ENCODE data around the gene CAND1. TPM values are rescaled to one million over a fixed set of nuclear protein-coding genes. Genes with fewer than 3 reads are reported as not detected.

CAND1 gene
- total and polyA plus RNA-seq, 10 donors: 14.1 to 111 (median 82.0) TPM

GRCh38 chr12:67354966-67355365 is 85.8 kb downstream of the CAND1 start:
- intact Hi-C loops (cut with DNase I; ENCODE audit: low total_unique reads): loop anchor here (2.0 kb wide), 1 partner anchor 588 kb away; no protein-coding TSS in a partner anchor
- Histone ChIP-seq H3K4me3 (no peak overlapping the region), H3K27ac (peak overlapping the region in 2 of 8 donors; percentile 21 to 33), H3K36me3 (no peaks in the 10 kb centered on the region), H3K4me1 (peaks cover 4 to 15% (median 6%) of the 10 kb centered on the region in 6 donors), H3K9me3 (no peaks in the 10 kb centered on the region), H3K27me3 (replicated peaks in 1 of 7) (no peaks in the 10 kb centered on the region)
- 69 to 89% (median 84%) methylated on average over 1 of the region's 1 CpG for WGBS, 5 donors
- no peak for TF ChIP-seq CTCF (IDR thresholded peaks at IDR 0.05 in 8 of 11, conservative IDR thresholded peaks at IDR 0.05 in 3 of 11)
- no peak for DNase-seq

GRCh38 chr12:67355428-67356379 is 86.5 kb downstream of the CAND1 start:
- WGBS, 5 donors: 9 to 20% (median 16%) methylated on average over 8 of the region's 8 CpGs
- Histone ChIP-seq H3K27me3 (replicated peaks in 1 of 7) (no peaks in the 10 kb centered on the region), H3K36me3 (no peaks in the 10 kb centered on the region), H3K9me3 (no peaks in the 10 kb centered on the region), H3K4me1 (peaks cover 4 to 15% (median 6%) of the 10 kb centered on the region in 6 donors), H3K27ac (peak overlapping the region in 1 of 8 donors; percentile 10), H3K4me3 (no peak overlapping the region)
- TF ChIP-seq CTCF (IDR thresholded peaks at IDR 0.05 in 8 of 11, conservative IDR thresholded peaks at IDR 0.05 in 3 of 11) (peak in 9 of 11 experiments; percentile 29 to 70 (median 52)), POLR2A (IDR thresholded peaks at IDR 0.05) (no peak), POLR2AphosphoS5 (IDR thresholded peaks at IDR 0.05) (no peak)
- DNase-seq: no peak
- intact Hi-C loops (cut with DNase I; ENCODE audit: low total_unique reads): loop anchor here (2.0 kb wide), 1 partner anchor 587 kb away; no protein-coding TSS in a partner anchor

- DNase-seq: no peak
- no peak for TF ChIP-seq POLR2A (IDR thresholded peaks at IDR 0.05)
- no peak for TF ChIP-seq CTCF (IDR thresholded peaks at IDR 0.05 in 8 of 11, conservative IDR thresholded peaks at IDR 0.05 in 3 of 11)
- TF ChIP-seq POLR2AphosphoS5 (IDR thresholded peaks at IDR 0.05): no peak
These were observed 87.2 kb downstream of the CAND1 start for GRCh38 chr12:67356380-67356774.

More at GRCh38 chr12:67356380-67356774, 87.2 kb downstream of the CAND1 start:
- intact Hi-C loops (cut with DNase I; ENCODE audit: low total_unique reads): no loop called here
- no peaks in the 10 kb centered on the region for H3K27me3 ChIP-seq (replicated peaks in 1 of 7)
- H3K27ac ChIP-seq: peak overlapping the region in 1 of 8 donors; percentile 10
- no peak overlapping the region for H3K4me3 ChIP-seq
- H3K36me3 ChIP-seq: no peaks in the 10 kb centered on the region
- H3K9me3 ChIP-seq: no peaks in the 10 kb centered on the region
- 34 to 68% (median 61%) methylated on average over 1 of the region's 1 CpG for WGBS, 5 donors
- peaks cover 4 to 15% (median 6%) of the 10 kb centered on the region in 6 donors for H3K4me1 ChIP-seq

Measured in spleen (tissue), 11 donors.